ENCODE results near the gene THAP7.
A peak's percentile ranks its signal among the peaks of the same experiment; 100 is the strongest.

The THAP7 gene

GRCh38 chr22:20970939-20971657, 30.8 kb downstream of the THAP7 start:
- ATAC-seq, result no peak
- no peak overlapping the region for H3K27ac Mint-ChIP-seq
- no peak overlapping the region for H3K4me3 Mint-ChIP-seq
- H3K27me3 Mint-ChIP-seq, result peaks cover 1% of the 10 kb centered on the region
- H3K9me3 Mint-ChIP-seq, result no peaks in the 10 kb centered on the region
- DNase-seq, result no peak
- peaks cover 4% of the 10 kb centered on the region for H3K4me1 Mint-ChIP-seq

DNA sequence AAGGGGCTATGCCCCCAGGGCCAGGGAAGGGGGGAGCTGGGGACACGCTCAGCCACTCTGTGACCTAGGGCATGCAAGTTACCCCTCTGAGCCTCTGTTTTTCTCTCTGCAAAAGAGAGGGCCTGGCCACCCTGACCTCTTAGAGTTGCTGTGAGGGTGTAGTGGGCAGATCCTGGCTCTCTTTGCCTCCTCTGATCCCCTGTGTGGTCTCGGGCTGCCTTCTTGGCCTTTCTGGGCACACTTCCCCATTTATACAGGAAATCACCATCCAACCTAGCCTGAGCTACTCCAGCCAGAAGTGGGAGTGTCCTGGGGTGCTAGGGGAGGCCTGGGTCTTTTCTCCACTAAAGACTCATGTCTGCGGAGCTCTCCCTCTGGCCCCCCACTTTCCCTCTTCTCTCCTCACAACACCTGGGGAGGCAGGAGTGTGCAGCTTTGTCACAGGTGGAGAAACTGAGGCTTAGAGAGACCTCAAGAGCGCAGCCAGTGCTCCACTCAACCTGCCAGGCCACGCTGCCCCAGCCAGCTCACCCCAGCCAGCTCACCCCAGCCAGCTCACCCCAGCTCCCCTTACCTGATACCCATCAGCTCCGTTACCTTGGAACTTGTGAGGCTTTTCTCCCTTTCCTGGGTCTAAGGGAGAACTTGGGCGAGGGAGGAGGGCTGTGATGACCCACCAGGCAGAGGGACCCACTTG, 33.5 kb downstream of the THAP7 start:
- DNase-seq (no peak), ATAC-seq (no peak)
- Mint-ChIP-seq H3K27ac (peak overlapping the region; percentile 25 to 59), H3K27me3 (peaks cover 28% of the 10 kb centered on the region), H3K9me3 (no peaks in the 10 kb centered on the region), H3K4me1 (peaks cover 16% of the 10 kb centered on the region), H3K4me3 (no peak overlapping the region)

GRCh38 chr22:20967697-20968211, 34.2 kb downstream of the THAP7 start:
- no peak for DNase-seq
- H3K27me3 Mint-ChIP-seq, result peaks cover 34% of the 10 kb centered on the region
- H3K9me3 Mint-ChIP-seq, result no peaks in the 10 kb centered on the region
- no peak for ATAC-seq
- no peak overlapping the region for H3K27ac Mint-ChIP-seq
- H3K4me3 Mint-ChIP-seq, result no peak overlapping the region
- H3K4me1 Mint-ChIP-seq, result peaks cover 16% of the 10 kb centered on the region

GRCh38 chr22:20966883-20967696, 34.8 kb downstream of the THAP7 start, which contains the start of gene AIFM3:
Gene AIFM3 (plus strand): TSS chr22:20967255. CDS start chr22:20967945, 690 bp downstream.
- no peak for DNase-seq
- peaks cover 18% of the 10 kb centered on the region for H3K4me1 Mint-ChIP-seq
- H3K9me3 Mint-ChIP-seq, result no peaks in the 10 kb centered on the region
- H3K27me3 Mint-ChIP-seq, result peaks cover 34% of the 10 kb centered on the region
- H3K27ac Mint-ChIP-seq, result no peak within 1 kb of the TSS
- H3K4me3 Mint-ChIP-seq, result no peak within 1 kb of the TSS
- ATAC-seq, result no peak

- H3K4me1 Mint-ChIP-seq, result peaks cover 26% of the 10 kb centered on the region
- H3K9me3 Mint-ChIP-seq, result no peaks in the 10 kb centered on the region
- H3K27ac Mint-ChIP-seq, result no peak overlapping the region
- peaks cover 34% of the 10 kb centered on the region for H3K27me3 Mint-ChIP-seq
- ATAC-seq (no peak), DNase-seq (no peak)
- H3K4me3 Mint-ChIP-seq, result peak overlapping the region; percentile 45 to 80
Observed at GRCh38 chr22:20965888-20966855, 35.7 kb downstream of the THAP7 start.

- peaks cover 40% of the 10 kb centered on the region for H3K27me3 Mint-ChIP-seq
- ATAC-seq (no peak), DNase-seq (no peak)
- no peaks in the 10 kb centered on the region for H3K9me3 Mint-ChIP-seq
- H3K27ac Mint-ChIP-seq, result no peak overlapping the region
- peak overlapping the region; percentile 72 to 80 for H3K4me3 Mint-ChIP-seq
- peaks cover 26% of the 10 kb centered on the region for H3K4me1 Mint-ChIP-seq
Observed at GRCh38 chr22:20965104-20965887, 36.6 kb downstream of the THAP7 start.

- Mint-ChIP-seq H3K9me3 (no peaks in the 10 kb centered on the region), H3K27ac (peak overlapping the region; percentile 22 to 85), H3K4me3 (peak overlapping the region; percentile 78 to 84), H3K27me3 (peaks cover 45% of the 10 kb centered on the region), H3K4me1 (peaks cover 26% of the 10 kb centered on the region)
- ATAC-seq (peak; percentile 25), DNase-seq (no peak)
Observed at GRCh38 chr22:20964799-20965103, 37.2 kb downstream of the THAP7 start.

- peaks cover 26% of the 10 kb centered on the region for H3K4me1 Mint-ChIP-seq
- H3K4me3 Mint-ChIP-seq, result peak overlapping the region; percentile 78 to 84
- H3K27ac Mint-ChIP-seq, result peak overlapping the region; percentile 22 to 85
- DNase-seq (no peak), ATAC-seq (peak; percentile 22)
- H3K9me3 Mint-ChIP-seq, result no peaks in the 10 kb centered on the region
- peaks cover 45% of the 10 kb centered on the region for H3K27me3 Mint-ChIP-seq
Observed at GRCh38 chr22:20964090-20964798, 37.7 kb downstream of the THAP7 start.

- Mint-ChIP-seq H3K9me3 (no peaks in the 10 kb centered on the region), H3K4me3 (peak overlapping the region in 1 of 2 donors; percentile 7), H3K27me3 (peaks cover 50% of the 10 kb centered on the region), H3K27ac (no peak overlapping the region), H3K4me1 (peaks cover 24% of the 10 kb centered on the region)
- DNase-seq (no peak), ATAC-seq (no peak)
Observed at GRCh38 chr22:20963201-20964052, 38.5 kb downstream of the THAP7 start.

GRCh38 chr22:20962491-20962945, 39.4 kb downstream of the THAP7 start:
- ATAC-seq, result no peak
- H3K4me1 Mint-ChIP-seq, result peaks cover 29% of the 10 kb centered on the region
- H3K27me3 Mint-ChIP-seq, result peaks cover 59% of the 10 kb centered on the region
- H3K27ac Mint-ChIP-seq, result no peak overlapping the region
- H3K4me3 Mint-ChIP-seq, result no peak overlapping the region
- no peaks in the 10 kb centered on the region for H3K9me3 Mint-ChIP-seq
- no peak for DNase-seq

DNA sequence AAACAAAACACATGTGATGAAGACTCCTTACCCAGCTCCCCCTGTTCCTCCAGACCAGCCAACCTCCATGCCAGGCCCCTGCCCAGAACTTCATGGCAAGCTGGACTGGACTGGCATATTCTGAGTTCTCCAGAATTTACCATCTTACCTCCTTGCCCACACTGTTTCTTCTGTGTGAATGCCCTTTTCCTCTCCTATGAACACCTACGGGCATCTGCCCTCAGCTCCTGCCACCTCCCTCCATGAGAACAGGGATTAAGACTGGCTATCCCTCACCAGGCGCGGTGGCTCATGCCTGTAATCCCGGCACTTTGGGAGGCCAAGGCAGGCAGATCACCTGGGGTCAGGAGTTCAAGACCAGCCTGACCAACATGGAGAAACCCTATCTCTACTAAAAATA, 41.3 kb downstream of the THAP7 start:
- Mint-ChIP-seq H3K9me3 (no peaks in the 10 kb centered on the region), H3K27me3 (peaks cover 69% of the 10 kb centered on the region), H3K4me3 (no peak overlapping the region), H3K27ac (no peak overlapping the region), H3K4me1 (peaks cover 44% of the 10 kb centered on the region)
- DNase-seq (no peak), ATAC-seq (no peak)

DNA sequence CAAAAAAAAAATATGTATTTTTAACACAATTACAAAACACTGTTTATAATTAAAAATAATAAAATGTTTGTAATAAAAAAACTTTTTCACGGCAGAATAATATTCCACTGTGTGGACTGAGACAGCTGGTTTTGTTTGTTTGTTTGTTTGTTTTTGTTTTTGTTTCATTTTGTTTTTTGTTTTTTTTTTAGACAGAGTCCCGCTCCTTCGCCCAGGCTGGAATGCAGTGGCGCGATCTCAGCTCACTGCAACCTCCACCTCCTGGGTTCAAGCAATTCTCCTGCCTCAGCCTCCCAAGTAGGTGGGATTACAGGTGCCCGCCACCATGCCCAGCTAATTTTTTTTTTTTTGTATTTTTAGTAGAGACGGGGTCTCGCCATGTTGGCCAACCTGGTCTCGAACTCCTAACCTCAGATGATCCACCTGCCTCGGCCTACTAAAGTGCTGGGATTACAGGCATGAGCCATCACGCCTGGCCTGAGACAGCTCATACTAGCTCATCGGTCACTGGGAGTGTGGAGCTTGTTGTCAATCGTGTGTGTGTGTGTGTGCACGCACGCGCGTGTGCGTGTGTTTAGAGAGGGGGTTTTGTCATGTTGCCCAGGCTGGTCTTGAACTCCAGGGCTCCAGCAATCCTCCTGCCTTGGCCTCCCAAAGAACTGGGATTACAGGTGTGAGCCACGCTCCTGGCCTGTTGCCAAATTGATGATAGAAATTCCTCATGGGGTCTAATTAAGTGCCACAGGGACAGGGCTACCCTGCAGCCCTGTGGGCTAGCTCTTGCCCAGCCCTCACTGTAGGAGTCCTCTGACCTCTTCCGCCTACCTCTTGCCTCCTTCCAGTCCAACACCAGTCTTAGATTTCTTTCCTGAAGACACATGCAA, 42.1 kb downstream of the THAP7 start:
- H3K9me3 Mint-ChIP-seq, result no peaks in the 10 kb centered on the region
- no peak overlapping the region for H3K27ac Mint-ChIP-seq
- no peak overlapping the region for H3K4me3 Mint-ChIP-seq
- H3K27me3 Mint-ChIP-seq, result peaks cover 61% of the 10 kb centered on the region
- ATAC-seq (no peak), DNase-seq (no peak)
- peaks cover 43% of the 10 kb centered on the region for H3K4me1 Mint-ChIP-seq

Measured in stimulated activated naive CD8-positive, alpha-beta T cell treated with anti-CD3 and anti-CD28 coated beads, Interleukin-15, amount 100 ng/mL, for 72 hours (primary cell).